ENCODE measurements around the gene SBF1.

SBF1 gene

GRCh38 chr22:50459496-50460140 is 15.2 kb downstream of the SBF1 start:
- peaks cover 9% of the 10 kb centered on the region for H3K79me1 ChIP-seq (ENCODE audit: low read depth, low read length)
- H3K4ac ChIP-seq (ENCODE audit: low read length), result no peak overlapping the region
- no peak overlapping the region for H3K23ac ChIP-seq (ENCODE audit: low read depth, low read length, poor library complexity)
- H2BK5ac ChIP-seq (ENCODE audit: low read length), result no peak overlapping the region
- no peaks in the 10 kb centered on the region for H3K4me1 ChIP-seq (ENCODE audit: control insufficient read depth in 2 of 2, insufficient read depth in 1 of 2, low read depth in 1 of 2, low read length in 2 of 2)
- H3K27me3 ChIP-seq (ENCODE audit: control insufficient read depth in 3 of 3, insufficient read depth in 3 of 3, low read depth in 1 of 3, low read length in 3 of 3), result no peaks in the 10 kb centered on the region
- no peak overlapping the region for H2AK5ac ChIP-seq (ENCODE audit: low read depth, low read length)
- H4K91ac ChIP-seq (ENCODE audit: low read depth, low read length, poor library complexity), result no peak overlapping the region
- H3K36me3 ChIP-seq (replicated peaks in 1 of 2; ENCODE audit: control insufficient read depth in 2 of 2, insufficient read depth in 2 of 2, low read length in 2 of 2), result peaks cover 78 to 97% of the 10 kb centered on the region in 2 donors
- no peak overlapping the region for H3K14ac ChIP-seq (ENCODE audit: low read length)
- H2BK12ac ChIP-seq (ENCODE audit: low read length), result no peak overlapping the region
- H3K9ac ChIP-seq (ENCODE audit: low read depth, low read length, poor library complexity), result no peak overlapping the region
- no peak overlapping the region for H2AFZ ChIP-seq (ENCODE audit: low read length)
- DNase-seq (ENCODE audit: low spot score), result no peak
- H3K18ac ChIP-seq (ENCODE audit: low read length), result no peak overlapping the region
- no peak overlapping the region for H2BK120ac ChIP-seq (ENCODE audit: low read depth, low read length)
- WGBS, 2 donors (ENCODE audit: extremely low coverage in 2 of 2, insufficient read length in 2 of 2, insufficient replicate concordance in 1 of 2), result no CpG with 5 or more reads among the region's 41 CpGs
- H2BK15ac ChIP-seq (ENCODE audit: low read length), result no peak overlapping the region
- no peak overlapping the region for H3K27ac ChIP-seq (replicated peaks; ENCODE audit: low read length)
- H3K9me3 ChIP-seq (replicated peaks in 1 of 2; ENCODE audit: control insufficient read depth in 2 of 2, insufficient read depth in 1 of 2, low read depth in 1 of 2, low read length in 2 of 2), result no peaks in the 10 kb centered on the region
- H4K8ac ChIP-seq (ENCODE audit: low read depth, low read length), result no peak overlapping the region
- H3K4me3 ChIP-seq (ENCODE audit: low read length in 2 of 2), result no peak overlapping the region
- no peak overlapping the region for H3K4me2 ChIP-seq (ENCODE audit: insufficient read depth, low read length, poor library complexity, severe bottlenecking)

GRCh38 chr22:50459016-50459415 is 15.8 kb downstream of the SBF1 start:
- Histone ChIP-seq H2BK120ac (ENCODE audit: low read depth, low read length) (no peak overlapping the region), H4K8ac (ENCODE audit: low read depth, low read length) (no peak overlapping the region), H3K4me1 (ENCODE audit: control insufficient read depth in 2 of 2, insufficient read depth in 1 of 2, low read depth in 1 of 2, low read length in 2 of 2) (no peaks in the 10 kb centered on the region), H2BK5ac (ENCODE audit: low read length) (no peak overlapping the region), H3K4me3 (ENCODE audit: low read length in 2 of 2) (no peak overlapping the region), H2BK12ac (ENCODE audit: low read length) (no peak overlapping the region), H3K27me3 (ENCODE audit: control insufficient read depth in 3 of 3, insufficient read depth in 3 of 3, low read depth in 1 of 3, low read length in 3 of 3) (no peaks in the 10 kb centered on the region), H3K36me3 (replicated peaks in 1 of 2; ENCODE audit: control insufficient read depth in 2 of 2, insufficient read depth in 2 of 2, low read length in 2 of 2) (peaks cover 78 to 97% of the 10 kb centered on the region in 2 donors), H3K4me2 (ENCODE audit: insufficient read depth, low read length, poor library complexity, severe bottlenecking) (no peak overlapping the region), H2AK5ac (ENCODE audit: low read depth, low read length) (no peak overlapping the region), H3K4ac (ENCODE audit: low read length) (no peak overlapping the region), H3K23ac (ENCODE audit: low read depth, low read length, poor library complexity) (no peak overlapping the region), H2AFZ (ENCODE audit: low read length) (no peak overlapping the region), H3K27ac (replicated peaks; ENCODE audit: low read length) (no peak overlapping the region), H2BK15ac (ENCODE audit: low read length) (no peak overlapping the region), H3K18ac (ENCODE audit: low read length) (no peak overlapping the region), H3K9ac (ENCODE audit: low read depth, low read length, poor library complexity) (no peak overlapping the region), H3K79me1 (ENCODE audit: low read depth, low read length) (peaks cover 9% of the 10 kb centered on the region), H4K91ac (ENCODE audit: low read depth, low read length, poor library complexity) (no peak overlapping the region), H3K9me3 (replicated peaks in 1 of 2; ENCODE audit: control insufficient read depth in 2 of 2, insufficient read depth in 1 of 2, low read depth in 1 of 2, low read length in 2 of 2) (no peaks in the 10 kb centered on the region), H3K14ac (ENCODE audit: low read length) (no peak overlapping the region)
- DNase-seq (ENCODE audit: low spot score), result no peak
- WGBS, 2 donors (ENCODE audit: extremely low coverage in 2 of 2, insufficient read length in 2 of 2, insufficient replicate concordance in 1 of 2), result no CpG with 5 or more reads among the region's 22 CpGs

- peaks cover 66 to 95% of the 10 kb centered on the region in 2 donors for H3K36me3 ChIP-seq (replicated peaks in 1 of 2; ENCODE audit: control insufficient read depth in 2 of 2, insufficient read depth in 2 of 2, low read length in 2 of 2)
- H2BK12ac ChIP-seq (ENCODE audit: low read length), result no peak overlapping the region
- H3K27ac ChIP-seq (replicated peaks; ENCODE audit: low read length), result no peak overlapping the region
- no peak overlapping the region for H2BK15ac ChIP-seq (ENCODE audit: low read length)
- WGBS, 2 donors (ENCODE audit: extremely low coverage in 2 of 2, insufficient read length in 2 of 2, insufficient replicate concordance in 1 of 2), result no CpG with 5 or more reads among the region's 34 CpGs
- DNase-seq (ENCODE audit: low spot score), result no peak
- H3K79me1 ChIP-seq (ENCODE audit: low read depth, low read length), result peaks cover 9% of the 10 kb centered on the region
- no peak overlapping the region for H3K14ac ChIP-seq (ENCODE audit: low read length)
- peaks cover 0 to 2% of the 10 kb centered on the region in 2 donors for H3K9me3 ChIP-seq (replicated peaks in 1 of 2; ENCODE audit: control insufficient read depth in 2 of 2, insufficient read depth in 1 of 2, low read depth in 1 of 2, low read length in 2 of 2)
- no peak overlapping the region for H4K8ac ChIP-seq (ENCODE audit: low read depth, low read length)
- H3K18ac ChIP-seq (ENCODE audit: low read length), result no peak overlapping the region
- H3K4ac ChIP-seq (ENCODE audit: low read length), result no peak overlapping the region
- no peak overlapping the region for H2AFZ ChIP-seq (ENCODE audit: low read length)
- no peaks in the 10 kb centered on the region for H3K4me1 ChIP-seq (ENCODE audit: control insufficient read depth in 2 of 2, insufficient read depth in 1 of 2, low read depth in 1 of 2, low read length in 2 of 2)
- H2AK5ac ChIP-seq (ENCODE audit: low read depth, low read length), result no peak overlapping the region
- H3K23ac ChIP-seq (ENCODE audit: low read depth, low read length, poor library complexity), result no peak overlapping the region
- no peak overlapping the region for H2BK5ac ChIP-seq (ENCODE audit: low read length)
- H3K27me3 ChIP-seq (ENCODE audit: control insufficient read depth in 3 of 3, insufficient read depth in 3 of 3, low read depth in 1 of 3, low read length in 3 of 3), result no peaks in the 10 kb centered on the region
- no peak overlapping the region for H3K4me2 ChIP-seq (ENCODE audit: insufficient read depth, low read length, poor library complexity, severe bottlenecking)
- no peak overlapping the region for H3K4me3 ChIP-seq (ENCODE audit: low read length in 2 of 2)
- H2BK120ac ChIP-seq (ENCODE audit: low read depth, low read length), result no peak overlapping the region
- no peak overlapping the region for H4K91ac ChIP-seq (ENCODE audit: low read depth, low read length, poor library complexity)
- no peak overlapping the region for H3K9ac ChIP-seq (ENCODE audit: low read depth, low read length, poor library complexity)
Measured at GRCh38 chr22:50456466-50457234, 18.2 kb downstream of the SBF1 start.

GRCh38 chr22:50456026-50456425 is 18.8 kb downstream of the SBF1 start:
- Histone ChIP-seq H4K91ac (ENCODE audit: low read depth, low read length, poor library complexity) (no peak overlapping the region), H3K23ac (ENCODE audit: low read depth, low read length, poor library complexity) (no peak overlapping the region), H3K14ac (ENCODE audit: low read length) (no peak overlapping the region), H3K9me3 (replicated peaks in 1 of 2; ENCODE audit: control insufficient read depth in 2 of 2, insufficient read depth in 1 of 2, low read depth in 1 of 2, low read length in 2 of 2) (peaks cover 0 to 2% of the 10 kb centered on the region in 2 donors), H4K8ac (ENCODE audit: low read depth, low read length) (no peak overlapping the region), H2AFZ (ENCODE audit: low read length) (no peak overlapping the region), H3K4me3 (ENCODE audit: low read length in 2 of 2) (no peak overlapping the region), H3K4me1 (ENCODE audit: control insufficient read depth in 2 of 2, insufficient read depth in 1 of 2, low read depth in 1 of 2, low read length in 2 of 2) (no peaks in the 10 kb centered on the region), H2AK5ac (ENCODE audit: low read depth, low read length) (no peak overlapping the region), H2BK12ac (ENCODE audit: low read length) (no peak overlapping the region), H3K27me3 (ENCODE audit: control insufficient read depth in 3 of 3, insufficient read depth in 3 of 3, low read depth in 1 of 3, low read length in 3 of 3) (no peaks in the 10 kb centered on the region), H2BK15ac (ENCODE audit: low read length) (no peak overlapping the region), H2BK5ac (ENCODE audit: low read length) (no peak overlapping the region), H3K9ac (ENCODE audit: low read depth, low read length, poor library complexity) (no peak overlapping the region), H3K4me2 (ENCODE audit: insufficient read depth, low read length, poor library complexity, severe bottlenecking) (no peak overlapping the region), H3K4ac (ENCODE audit: low read length) (no peak overlapping the region), H3K18ac (ENCODE audit: low read length) (no peak overlapping the region), H2BK120ac (ENCODE audit: low read depth, low read length) (no peak overlapping the region), H3K79me1 (ENCODE audit: low read depth, low read length) (peaks cover 5% of the 10 kb centered on the region), H3K27ac (replicated peaks; ENCODE audit: low read length) (no peak overlapping the region), H3K36me3 (replicated peaks in 1 of 2; ENCODE audit: control insufficient read depth in 2 of 2, insufficient read depth in 2 of 2, low read length in 2 of 2) (peaks cover 62 to 95% of the 10 kb centered on the region in 2 donors)
- no CpG with 5 or more reads among the region's 11 CpGs for WGBS, 2 donors (ENCODE audit: extremely low coverage in 2 of 2, insufficient read length in 2 of 2, insufficient replicate concordance in 1 of 2)
- no peak for DNase-seq (ENCODE audit: low spot score)

All from neuronal stem cell (in vitro differentiated cells).